GM03348 (cell line): ENCODE data around the gene MAMDC2.
A peak's percentile ranks its signal among the peaks of the same experiment; 100 is the strongest.

ENCODE experiments used
- DNase-seq: peaks from one replicate; pipeline ENCODE4 v3.0.0; 2012; ENCODE audit warnings: low spot score

The MAMDC2 gene

DNA sequence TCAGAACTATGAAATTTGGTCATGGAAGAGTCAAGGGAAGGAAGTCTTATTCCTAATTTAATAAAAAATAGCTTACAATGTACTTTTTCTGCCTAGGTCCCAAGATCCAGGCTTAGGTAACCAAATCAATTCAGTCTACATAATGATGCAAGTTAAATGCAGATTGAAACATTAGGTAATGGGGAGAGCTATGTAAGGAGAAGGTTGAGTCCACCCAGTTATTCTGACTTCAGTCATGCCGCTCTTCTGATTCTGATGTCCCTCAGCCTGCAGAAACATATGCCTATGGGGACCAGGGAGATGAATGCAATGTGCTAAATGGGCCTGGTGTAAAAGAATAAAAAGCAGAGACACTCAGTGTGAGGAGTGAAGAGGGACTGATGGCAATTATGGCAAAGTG, 63.9 kb downstream of the MAMDC2 start:
- no peak for DNase-seq

DNA sequence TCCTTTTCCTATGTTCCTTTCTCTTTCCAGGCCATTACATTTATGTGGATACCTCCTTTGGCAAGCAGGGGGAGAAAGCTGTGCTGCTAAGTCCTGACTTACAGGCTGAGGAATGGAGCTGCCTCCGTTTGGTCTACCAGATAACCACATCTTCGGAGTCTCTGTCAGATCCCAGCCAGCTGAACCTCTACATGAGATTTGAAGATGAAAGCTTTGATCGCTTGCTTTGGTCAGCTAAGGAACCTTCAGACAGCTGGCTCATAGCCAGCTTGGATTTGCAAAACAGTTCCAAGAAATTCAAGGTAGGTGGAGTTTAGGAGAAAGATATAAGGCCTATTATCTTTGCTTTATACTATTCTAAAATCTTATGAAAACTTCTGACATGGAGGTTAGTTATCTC, 64.5 kb downstream of the MAMDC2 start:
- no peak for DNase-seq

DNA sequence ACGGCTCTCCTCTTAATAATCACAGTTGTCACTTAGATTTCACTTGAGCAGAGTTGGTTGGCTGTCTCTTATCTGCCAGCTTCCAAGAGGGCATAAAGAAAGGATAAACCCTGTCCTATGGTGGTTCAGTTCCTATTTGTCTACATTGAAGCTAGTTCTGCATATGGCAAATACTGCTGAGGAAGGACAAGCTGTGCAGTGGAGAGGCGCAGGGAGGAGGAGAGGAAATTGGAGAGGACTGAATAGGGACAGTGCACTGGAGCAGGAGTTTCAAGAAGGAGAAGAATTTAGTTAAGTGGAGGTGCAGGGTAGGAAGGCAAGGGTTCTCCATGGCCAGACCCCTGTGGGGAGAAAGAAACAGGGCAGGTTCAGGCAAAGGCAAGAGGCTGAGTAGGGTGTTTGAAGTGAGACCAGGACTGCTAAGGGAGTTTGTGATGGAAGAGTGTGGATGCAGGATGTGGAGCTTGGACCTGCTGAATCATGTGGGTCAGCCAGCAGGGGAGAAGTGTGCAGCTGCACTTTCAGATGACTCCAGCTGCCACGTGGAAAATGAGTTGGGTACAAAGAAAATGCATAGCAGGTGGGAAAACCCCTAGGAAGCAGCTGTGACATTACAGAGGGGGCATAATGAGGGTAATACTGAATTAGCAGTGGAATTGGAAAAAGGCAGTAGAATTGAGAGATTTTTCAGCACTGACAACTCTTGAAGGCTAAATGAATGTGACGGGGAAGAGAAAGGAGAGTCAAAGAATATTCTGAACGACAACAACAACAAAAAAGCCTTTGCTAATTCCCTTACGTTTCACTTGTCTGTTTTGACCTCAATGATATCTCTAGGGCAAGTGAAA, 66.8 kb downstream of the MAMDC2 start:
- DNase-seq = no peak

DNA sequence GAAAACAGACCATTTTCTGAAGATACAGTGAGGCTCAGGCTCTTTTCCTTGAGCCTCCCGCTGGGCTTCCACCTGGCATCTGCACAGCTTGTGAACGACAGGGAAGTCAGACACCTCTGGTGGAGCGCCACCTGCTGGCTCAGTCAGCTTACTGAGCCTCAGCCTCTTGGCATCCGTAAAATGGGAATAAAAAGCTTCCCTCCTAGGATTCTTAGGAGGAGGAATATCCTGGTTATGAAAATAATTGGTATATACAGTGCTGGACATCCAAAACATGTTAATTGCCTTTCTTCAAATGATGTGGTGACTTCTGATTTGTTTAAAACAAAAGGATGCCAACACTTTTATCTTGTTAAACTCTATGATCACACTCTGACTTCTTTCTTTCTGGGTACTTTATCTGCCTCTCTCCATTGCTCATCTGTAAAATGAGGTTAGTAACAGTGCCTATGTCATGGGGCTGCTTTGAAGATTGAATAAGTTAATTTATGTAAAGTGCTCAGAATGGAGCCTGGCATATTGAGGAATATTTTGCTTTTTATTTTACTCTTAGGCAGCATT, 67.5 kb downstream of the MAMDC2 start:
- peak; percentile 72 for DNase-seq

DNA sequence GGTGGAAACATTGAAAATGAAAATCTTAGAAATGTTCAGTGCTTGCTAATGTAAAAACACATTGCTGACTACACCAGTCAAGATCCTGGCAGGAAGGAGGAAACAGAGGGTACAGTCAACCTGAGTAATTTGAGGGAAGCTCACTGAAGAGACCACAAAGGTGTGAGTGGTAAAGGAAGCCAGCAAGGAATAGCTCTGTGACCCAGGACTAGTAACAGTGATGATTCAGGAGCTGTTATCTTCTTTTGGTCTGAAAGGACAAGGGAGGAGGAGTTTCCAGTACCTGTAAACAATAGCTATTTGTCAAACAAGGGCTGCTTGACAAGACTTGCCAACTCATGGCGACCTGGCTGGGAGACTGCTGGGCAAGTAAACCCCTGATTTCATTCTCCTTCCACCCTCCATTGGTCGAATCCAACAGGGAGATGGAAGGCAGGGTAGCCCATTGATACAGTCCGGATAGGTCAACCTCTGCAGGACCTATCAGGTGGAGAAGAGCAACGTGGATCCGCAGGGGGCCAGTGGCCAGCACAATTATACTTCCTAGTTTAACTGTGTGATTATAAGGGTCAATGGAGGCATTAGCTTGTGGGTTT, 68.1 kb downstream of the MAMDC2 start:
- no peak for DNase-seq

DNA sequence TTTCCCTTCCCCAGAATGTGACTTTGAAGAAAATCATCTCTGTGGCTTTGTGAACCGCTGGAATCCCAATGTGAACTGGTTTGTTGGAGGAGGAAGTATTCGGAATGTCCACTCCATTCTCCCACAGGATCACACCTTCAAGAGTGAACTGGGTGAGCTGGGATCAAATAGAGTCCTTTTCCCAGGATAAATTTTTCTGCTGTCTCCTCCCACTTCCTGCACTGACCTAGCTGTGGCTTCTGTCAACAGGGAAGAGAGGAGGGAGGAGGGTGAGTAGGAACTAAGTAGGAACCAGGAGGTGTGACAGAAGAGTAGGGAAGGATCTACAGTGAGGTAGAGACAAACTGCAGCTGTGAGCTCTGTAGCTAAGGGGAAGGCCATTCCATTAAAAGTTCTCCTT, 69.3 kb downstream of the MAMDC2 start:
- DNase-seq = no peak

DNA sequence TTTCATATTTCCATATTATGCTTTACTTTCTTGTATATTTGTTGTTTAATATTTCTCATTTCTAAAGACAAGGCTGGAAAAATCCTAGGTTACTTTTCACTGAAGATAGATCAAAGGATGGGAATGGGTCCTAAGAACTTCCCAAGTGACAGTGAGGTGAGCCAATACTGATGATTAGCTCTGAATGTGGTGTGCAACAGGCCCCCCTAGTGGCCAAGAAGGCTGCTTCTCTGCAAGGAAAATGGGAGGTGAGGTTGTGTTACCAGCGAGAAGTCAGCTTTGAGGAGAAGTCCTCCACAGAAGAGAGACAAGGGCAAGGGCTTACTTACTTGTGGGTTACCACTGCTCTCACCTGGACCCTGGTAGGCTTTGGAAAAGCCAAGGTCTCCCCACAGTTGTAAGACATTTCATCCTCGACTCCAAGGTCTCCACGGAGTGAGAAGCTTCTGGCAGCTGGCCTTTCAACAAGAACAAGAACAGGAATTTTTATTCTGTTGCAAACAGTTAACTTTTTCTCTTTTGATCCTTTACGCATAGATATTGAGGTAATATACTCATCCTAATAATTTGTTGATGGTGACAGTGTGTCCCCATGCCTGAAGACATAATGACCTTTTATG, 69.9 kb downstream of the MAMDC2 start:
- DNase-seq = peak; percentile 80

DNA sequence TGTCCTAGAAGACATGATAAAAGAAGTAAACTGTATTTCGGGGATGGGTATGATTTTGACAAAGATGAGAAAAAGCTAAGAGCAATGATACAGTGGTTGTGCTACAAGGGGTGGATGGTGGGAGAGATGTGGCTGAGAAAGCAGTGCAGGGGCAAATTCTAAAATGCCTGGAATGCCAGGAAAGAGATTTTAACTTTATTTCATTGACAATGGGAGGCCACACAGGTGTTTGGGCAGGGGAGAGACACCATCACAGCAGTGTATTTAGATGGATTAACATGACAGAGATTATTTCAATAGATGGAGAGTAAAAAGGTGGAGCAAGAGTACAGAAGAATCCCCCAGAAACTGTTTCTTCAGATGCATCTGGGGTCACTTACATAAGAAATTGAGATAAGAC, 71.2 kb downstream of the MAMDC2 start:
- DNase-seq = no peak

DNA sequence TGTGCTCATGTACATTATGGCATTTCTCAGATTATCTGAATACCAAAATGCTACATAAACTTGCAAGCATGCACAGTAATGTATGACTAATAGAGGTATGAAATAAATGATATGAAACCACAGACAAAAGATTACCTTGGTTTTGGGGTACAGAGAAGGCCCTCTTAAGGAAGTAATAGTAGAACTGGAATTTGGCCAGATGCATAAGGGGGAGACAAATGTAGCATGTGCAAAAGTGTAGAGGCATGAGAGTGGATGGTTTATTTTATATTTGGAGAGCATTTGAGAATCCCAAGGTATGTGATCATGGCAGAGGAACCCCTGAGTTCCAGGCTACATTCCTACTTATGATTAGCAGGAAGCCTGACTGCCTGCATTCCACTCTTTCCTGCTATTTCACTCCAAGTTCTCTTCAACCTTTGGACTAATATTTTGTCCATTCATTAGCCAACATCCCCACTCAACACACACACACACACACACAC, 74.2 kb downstream of the MAMDC2 start:
- DNase-seq = peak; percentile 43

DNA sequence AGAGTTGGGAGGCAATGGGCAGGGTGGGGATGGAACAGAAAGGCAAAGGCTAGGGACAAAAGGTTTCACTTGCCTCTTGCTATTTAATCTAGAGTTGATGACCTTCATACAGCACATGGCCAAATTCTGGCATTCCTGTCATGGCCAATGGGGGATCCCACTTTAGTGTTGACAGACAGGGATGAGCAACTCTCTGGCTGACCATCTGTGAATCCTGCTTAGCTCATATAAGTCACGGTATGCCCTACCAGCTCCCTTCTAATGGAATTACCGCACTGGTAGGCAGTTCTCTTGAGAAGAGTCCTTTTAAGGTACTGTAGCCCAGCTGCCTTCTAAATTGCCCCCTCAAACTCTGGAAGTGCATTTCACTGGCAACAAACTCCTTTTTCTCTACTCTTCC, 76.1 kb downstream of the MAMDC2 start:
- DNase-seq = no peak

DNA sequence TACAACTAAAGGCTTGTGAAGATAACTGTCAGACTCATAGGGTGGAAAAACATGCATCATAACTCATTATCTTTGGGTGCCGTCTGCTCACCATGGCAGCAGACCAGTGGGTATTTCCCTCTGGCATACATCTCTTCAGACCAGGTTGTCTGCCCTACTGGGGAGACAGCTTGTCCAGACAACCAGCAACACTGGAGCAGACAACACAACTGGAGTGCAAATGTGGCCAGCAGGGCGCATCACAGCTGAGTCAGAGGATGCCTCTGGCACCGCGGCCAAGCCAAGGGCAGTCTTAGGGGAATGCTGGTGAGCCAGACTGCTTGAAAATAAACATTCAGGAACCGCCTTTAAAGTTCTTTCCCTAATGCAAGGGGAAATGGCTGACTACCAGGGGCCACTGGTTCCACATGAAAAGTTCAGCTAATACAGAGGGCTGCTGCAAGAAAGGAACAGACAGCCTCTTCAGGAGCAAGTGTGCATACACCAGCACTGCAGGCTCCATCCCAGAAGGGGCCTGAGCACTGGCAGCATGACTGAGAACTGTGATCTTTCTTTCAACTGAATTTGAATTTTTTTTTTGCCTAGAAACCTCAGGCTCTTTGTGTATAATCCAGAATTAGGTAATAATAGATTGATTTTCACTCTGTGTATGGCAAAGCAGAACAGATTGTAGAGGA, 77.3 kb downstream of the MAMDC2 start:
- peak; percentile 86 for DNase-seq

DNA sequence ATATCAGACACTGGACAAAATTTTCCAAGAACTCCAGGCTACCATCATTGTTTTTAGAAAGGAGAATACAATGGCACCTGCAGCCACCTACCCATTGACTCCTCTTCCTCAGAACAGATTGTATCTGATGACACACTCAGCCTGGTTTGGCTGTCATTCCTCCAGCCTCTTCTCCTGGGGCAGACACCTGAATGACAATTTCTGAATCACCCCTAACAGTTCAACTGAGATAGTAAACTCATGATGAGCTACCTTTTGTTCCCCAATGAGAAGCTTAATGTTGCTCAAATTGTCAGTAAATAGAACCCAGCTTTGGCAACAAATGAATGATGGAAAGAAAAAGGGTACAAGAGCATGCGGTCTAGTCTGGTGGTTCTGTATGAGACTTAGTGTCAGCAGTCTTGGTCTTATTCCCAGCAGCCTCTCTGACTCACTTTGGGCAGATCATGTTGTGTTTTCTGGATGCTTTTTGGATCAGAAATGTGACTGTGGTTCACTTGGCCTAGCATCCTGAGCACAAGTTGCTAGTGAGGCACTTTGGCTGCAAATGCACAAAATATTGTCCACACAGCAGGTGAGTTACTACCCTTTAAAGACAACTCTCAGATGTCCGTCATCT, 78.3 kb downstream of the MAMDC2 start:
- peak; percentile 59 for DNase-seq

DNA sequence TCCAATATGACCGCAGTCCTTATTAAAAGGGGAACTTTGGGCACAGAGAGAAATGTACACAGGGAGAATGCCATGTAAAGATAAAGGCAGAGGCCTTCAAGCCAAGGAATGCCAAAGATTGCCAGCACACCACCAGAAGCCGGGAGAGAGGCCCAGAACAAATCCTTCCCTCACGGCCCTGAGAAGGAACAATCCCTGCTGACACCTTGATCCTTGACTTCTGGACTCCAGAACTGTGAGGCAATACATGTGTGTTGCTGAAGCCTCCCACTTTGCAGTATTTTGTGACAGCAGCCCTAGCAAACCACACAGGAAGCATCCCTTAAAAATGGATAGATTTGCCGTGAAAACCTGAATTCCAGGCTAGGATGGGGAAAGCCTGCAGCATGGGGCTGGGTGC, 80.0 kb downstream of the MAMDC2 start:
- no peak for DNase-seq

DNA sequence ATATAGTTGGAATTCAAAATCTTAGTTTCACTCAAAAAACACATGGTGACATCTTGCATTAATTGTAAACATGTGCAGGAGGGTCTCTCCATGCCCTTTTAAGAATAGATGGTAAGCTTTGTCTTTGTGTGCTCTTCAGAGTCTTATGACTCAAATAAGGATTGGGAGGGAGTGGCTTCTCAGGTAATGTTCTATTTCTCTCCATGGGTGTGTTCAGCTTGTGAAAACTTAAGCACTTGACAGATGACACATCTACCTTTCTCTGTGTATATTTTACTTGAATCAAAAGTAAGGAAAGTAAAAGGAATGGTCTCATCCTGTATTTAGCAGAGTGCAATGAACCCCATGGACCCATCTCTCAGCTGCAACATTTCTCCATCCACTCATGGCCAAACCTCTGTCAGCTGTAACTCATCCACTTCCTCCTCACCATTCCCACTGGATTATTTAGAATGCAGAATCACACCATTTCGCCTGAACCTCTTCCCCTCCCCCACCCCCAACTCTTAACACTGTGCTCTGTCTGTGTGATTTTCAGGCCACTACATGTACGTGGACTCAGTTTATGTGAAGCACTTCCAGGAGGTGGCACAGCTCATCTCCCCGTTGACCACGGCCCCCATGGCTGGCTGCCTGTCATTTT, 82.1 kb downstream of the MAMDC2 start:
- no peak for DNase-seq

DNA sequence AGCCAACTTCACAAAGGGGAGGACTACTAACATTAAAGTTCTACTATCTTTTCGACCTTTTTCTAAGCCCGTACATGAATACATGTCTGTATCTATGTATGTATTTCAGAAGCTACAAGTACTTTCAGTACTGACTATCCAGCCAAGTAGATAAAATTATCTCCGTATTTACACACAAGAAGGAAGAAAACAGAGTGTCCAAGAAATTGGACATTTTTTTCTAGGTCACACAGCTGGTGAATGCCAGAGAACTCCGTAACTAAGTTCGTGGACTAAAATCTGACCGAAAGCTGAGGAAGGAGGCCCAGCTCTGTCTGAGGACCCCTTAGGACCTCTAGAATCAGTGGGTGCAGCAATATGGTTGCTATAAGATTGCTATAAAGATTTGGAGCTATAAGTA, 83.4 kb downstream of the MAMDC2 start:
- no peak for DNase-seq

DNA sequence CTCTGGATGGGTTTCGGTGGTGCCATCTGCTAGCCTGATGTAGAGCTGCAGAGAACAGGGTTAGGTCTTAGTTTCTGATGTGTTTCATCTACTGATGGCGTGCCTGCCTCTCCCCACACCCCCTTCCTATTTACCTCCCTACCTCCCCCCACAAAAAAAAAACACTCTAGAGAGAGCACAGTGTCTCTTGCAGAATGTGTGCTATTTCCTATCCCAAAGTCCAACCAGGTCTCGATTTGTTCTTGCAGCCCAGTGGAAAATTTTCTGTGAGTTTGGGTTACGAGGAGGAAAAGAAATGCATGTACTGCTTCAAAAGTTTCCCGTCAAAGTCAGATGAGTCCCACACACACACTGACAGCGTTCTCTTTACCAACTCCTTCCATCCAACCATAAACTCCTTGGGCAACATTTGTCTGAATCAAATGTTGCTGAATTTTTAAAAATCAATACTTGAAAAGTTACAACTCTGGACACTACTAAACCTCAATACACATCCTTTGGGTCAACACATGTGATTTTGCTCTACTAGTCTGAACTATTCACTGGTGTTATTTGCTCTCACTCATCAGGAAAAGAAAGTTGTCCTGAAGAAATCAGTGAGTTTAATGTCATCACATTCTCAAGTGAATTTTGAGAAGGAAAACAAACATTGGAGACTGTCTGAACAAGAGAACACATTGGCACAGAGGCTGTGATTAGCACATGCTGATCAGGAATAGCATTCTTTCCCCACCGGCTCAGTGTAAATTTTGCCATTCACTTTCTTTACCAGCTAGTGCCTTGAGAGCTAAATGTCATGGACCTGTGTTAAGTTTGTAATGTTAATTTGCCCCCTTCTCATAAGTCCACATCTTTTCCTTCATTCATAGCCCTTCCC, 84.1 kb downstream of the MAMDC2 start:
- DNase-seq = no peak

DNA sequence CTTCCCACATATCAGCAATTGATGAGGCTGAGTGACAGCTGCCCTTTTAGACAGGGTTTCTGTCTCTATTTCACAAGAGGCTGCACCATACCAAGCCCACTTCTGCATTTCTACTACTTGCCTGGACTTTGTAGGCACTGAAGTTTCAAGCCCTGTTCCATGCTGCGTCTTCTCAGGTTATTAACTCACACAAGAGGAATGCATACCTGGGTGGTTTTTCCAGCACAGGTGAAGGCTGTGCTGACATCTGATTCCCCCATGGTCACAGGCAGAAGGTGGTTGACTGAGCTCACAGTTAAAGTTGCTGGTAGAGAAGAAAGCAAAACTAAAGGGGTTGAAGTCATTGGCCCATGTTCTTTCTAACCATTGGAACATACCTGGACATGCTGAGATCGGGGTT, 86.6 kb downstream of the MAMDC2 start:
- DNase-seq = no peak

DNA sequence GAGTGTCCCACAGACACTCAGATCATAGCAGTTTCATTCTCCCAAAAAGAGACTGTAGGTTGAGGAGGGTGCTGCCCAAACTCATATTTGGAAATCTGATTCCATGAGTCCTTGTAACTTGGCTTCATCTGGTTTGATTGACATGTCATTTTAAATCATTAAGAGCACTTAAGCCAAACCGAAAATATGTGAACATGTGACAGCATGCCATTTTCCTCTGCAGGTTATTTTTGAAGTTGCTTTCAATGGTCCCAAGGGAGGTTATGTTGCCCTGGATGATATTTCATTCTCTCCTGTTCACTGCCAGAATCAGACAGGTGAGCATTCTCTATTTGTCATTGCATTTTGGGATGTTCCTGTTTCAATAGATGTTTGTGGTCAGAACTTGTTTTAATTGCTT, 87.6 kb downstream of the MAMDC2 start:
- no peak for DNase-seq

DNA sequence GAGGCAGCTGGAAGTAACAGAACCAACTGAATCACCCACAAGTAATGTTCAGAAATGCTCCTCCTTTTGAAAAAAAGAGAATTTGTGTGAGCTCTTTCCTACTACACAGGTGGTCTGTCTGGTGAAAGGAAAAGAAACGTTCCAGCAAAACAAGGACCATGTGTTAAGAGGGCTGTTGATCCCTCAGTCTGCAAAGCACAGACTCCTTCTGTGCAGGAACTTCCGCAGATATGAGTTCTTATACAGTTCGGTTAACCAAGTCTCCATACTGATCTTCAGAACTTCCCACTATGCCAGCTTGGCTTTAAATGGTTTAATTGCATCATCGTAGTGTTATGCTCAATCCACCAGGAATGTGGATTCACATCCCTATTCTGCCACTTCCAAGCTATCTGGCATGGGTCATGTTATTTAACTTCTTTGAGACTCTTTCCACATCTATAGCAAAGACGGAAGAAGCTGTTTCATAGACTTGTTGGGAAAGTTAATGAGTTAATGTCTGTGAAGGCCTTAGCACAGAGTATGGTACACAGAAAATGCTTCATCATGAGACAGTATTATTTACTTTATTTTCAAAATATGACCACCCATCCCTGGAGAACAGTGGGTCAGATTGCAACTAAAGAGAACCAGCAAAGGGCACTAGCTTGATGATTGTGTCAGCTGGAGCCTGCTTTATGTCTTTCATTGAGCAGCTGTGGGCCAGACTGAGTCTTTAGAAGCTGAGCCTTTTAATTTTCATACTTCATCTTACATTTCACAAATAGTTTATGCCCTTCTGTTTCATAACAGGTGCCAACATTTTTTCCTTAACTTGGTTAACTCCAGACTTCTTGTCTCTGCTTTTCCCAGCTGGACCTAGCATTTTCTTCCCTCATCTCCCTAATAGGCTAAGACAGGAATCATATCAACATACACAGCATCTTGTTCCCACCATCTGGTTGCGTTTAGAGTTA, 89.9 kb downstream of the MAMDC2 start:
- DNase-seq = peak; percentile 35
